Breast epithelium (tissue), 3 donors: Measurements from ENCODE around the gene CLIC6.

Experiments
- CTCF ChIP-seq, 3 donors: fragments of 450-650 bp; IDR thresholded peaks; one replicate each; pipeline ENCODE4 v1.5.1; 2016 to 2017; ENCODE audit warnings: antibody characterized with exemption in 3 of 3, mild to moderate bottlenecking in 3 of 3, moderate library complexity in 3 of 3
- POLR2A ChIP-seq: fragments of 450-650 bp; IDR thresholded peaks from one replicate; pipeline ENCODE4 v1.6.1; 2016; ENCODE audit warnings: antibody characterized with exemption, mild to moderate bottlenecking, moderate library complexity

GRCh38 chr21:34648739-34649297 is 20.0 kb upstream of the CLIC6 start:
- TF ChIP-seq POLR2A = no peak
- no peak for TF ChIP-seq CTCF (IDR thresholded peaks at IDR 0.05)
